Liver (tissue), 3 donors: Measurements from ENCODE around the gene TJP3.

Experiments used
- NR2F2 ChIP-seq: IDR thresholded peaks from 2 replicates; pipeline ENCODE4 v1.6.1; 2016; ENCODE audit warnings: antibody characterized with exemption
- RAD21 ChIP-seq, 2 donors: IDR thresholded peaks; 2 replicates each; pipeline ENCODE4 v1.6.1; 2016; ENCODE audit warnings: antibody characterized with exemption in 2 of 2, mild to moderate bottlenecking in 2 of 2
- TF ChIP-seq, protein P1 (sequence below): fragments of 150-350 bp; IDR thresholded peaks from 2 replicates; pipeline ENCODE4 v1.5.1; 2017; ENCODE audit warnings: improper control_type of control experiment, low read depth, low read length; ENCODE audit not compliant: missing input control
- donor health status: healthy.
- donor health status: healthy.

GRCh38 chr19:3769494-3769893, 61.3 kb downstream of the TJP3 start:
- TF ChIP-seq, protein P1, sequence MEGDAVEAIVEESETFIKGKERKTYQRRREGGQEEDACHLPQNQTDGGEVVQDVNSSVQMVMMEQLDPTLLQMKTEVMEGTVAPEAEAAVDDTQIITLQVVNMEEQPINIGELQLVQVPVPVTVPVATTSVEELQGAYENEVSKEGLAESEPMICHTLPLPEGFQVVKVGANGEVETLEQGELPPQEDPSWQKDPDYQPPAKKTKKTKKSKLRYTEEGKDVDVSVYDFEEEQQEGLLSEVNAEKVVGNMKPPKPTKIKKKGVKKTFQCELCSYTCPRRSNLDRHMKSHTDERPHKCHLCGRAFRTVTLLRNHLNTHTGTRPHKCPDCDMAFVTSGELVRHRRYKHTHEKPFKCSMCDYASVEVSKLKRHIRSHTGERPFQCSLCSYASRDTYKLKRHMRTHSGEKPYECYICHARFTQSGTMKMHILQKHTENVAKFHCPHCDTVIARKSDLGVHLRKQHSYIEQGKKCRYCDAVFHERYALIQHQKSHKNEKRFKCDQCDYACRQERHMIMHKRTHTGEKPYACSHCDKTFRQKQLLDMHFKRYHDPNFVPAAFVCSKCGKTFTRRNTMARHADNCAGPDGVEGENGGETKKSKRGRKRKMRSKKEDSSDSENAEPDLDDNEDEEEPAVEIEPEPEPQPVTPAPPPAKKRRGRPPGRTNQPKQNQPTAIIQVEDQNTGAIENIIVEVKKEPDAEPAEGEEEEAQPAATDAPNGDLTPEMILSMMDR: no peak
- TF ChIP-seq RAD21 (IDR thresholded peaks at IDR 0.05): no peak
- no peak for TF ChIP-seq NR2F2
